DMS53 treated with DMSO at 0.1 percent for 48 hours (cell line): ENCODE measurements around the gene AHR.
A peak's percentile ranks its signal among the peaks of the same experiment; 100 is the strongest.

Experiments
- DNase-seq: peaks from one replicate; lab custom pipeline; 2025; ENCODE audit not compliant: unreplicated experiment; lab: John Stamatoyannopoulos, UW

AHR gene

GRCh38 chr7:17302575-17303142 lies 4.2 kb downstream of the AHR start:
- no peak for DNase-seq

- peak; percentile 72 for DNase-seq
Measured at GRCh38 chr7:17304926-17305325, 6.5 kb downstream of the AHR start.

GRCh38 chr7:17305387-17306171 lies 7.1 kb downstream of the AHR start:
- no peak for DNase-seq

- no peak for DNase-seq
Measured at GRCh38 chr7:17307000-17307399, 8.5 kb downstream of the AHR start.

- DNase-seq, result no peak
Measured at GRCh38 chr7:17307558-17307957, 9.1 kb downstream of the AHR start.

GRCh38 chr7:17307969-17308648 lies 9.7 kb downstream of the AHR start:
- DNase-seq, result peak; percentile 72

GRCh38 chr7:17311194-17311593 lies 12.7 kb downstream of the AHR start:
- DNase-seq, result no peak

- no peak for DNase-seq
Measured at GRCh38 chr7:17311952-17312351, 13.5 kb downstream of the AHR start.

GRCh38 chr7:17312641-17313040 lies 14.2 kb downstream of the AHR start:
- no peak for DNase-seq

GRCh38 chr7:17313194-17313593 lies 14.7 kb downstream of the AHR start:
- DNase-seq, result no peak

- DNase-seq, result no peak
Measured at GRCh38 chr7:17315974-17316373, 17.5 kb downstream of the AHR start.

- no peak for DNase-seq
Measured at GRCh38 chr7:17318146-17318545, 19.7 kb downstream of the AHR start.

- DNase-seq, result no peak
Measured at GRCh38 chr7:17319164-17320101, 21.0 kb downstream of the AHR start.

- no peak for DNase-seq
Measured at GRCh38 chr7:17320102-17320497, 21.6 kb downstream of the AHR start.

- DNase-seq, result no peak
Measured at GRCh38 chr7:17320657-17321056, 22.2 kb downstream of the AHR start.

- DNase-seq, result peak; percentile 84
Measured at GRCh38 chr7:17325364-17325763, 26.9 kb downstream of the AHR start.

GRCh38 chr7:17326378-17326777 lies 27.9 kb downstream of the AHR start:
- DNase-seq, result no peak

- DNase-seq, result no peak
Measured at GRCh38 chr7:17328641-17329040, 30.2 kb downstream of the AHR start.

GRCh38 chr7:17329440-17329839 lies 31.0 kb downstream of the AHR start:
- DNase-seq, result no peak

- no peak for DNase-seq
Measured at GRCh38 chr7:17331891-17332501, 33.5 kb downstream of the AHR start.

- no peak for DNase-seq
Measured at GRCh38 chr7:17333221-17333620, 34.8 kb downstream of the AHR start.
